SK-N-SH treated with all-trans-retinoic acid at 6 μM for 48 hours (cell line): ENCODE results near the gene FRMD1.

Source experiments
- ATAC-seq: fragments of 200-7000 bp; cut with Tn5 transposase; 3 replicates; pipeline ENCODE4 v1.9.1; 2020; ENCODE audit warnings: mild to moderate bottlenecking, moderate library complexity
- ARNTL ChIP-seq: fragments of 450-650 bp; formaldehyde crosslinking; IDR thresholded peaks from 2 replicates; pipeline ENCODE4 v1.5.0; 2020; ENCODE audit warnings: low read depth, mild to moderate bottlenecking, moderate library complexity, borderline replicate concordance
- BACH2 ChIP-seq: fragments of 250-450 bp; sonication (Bioruptor Pico); IDR thresholded peaks from 2 replicates; pipeline ENCODE4 v1.9.0; 2021; ENCODE audit warnings: mild to moderate bottlenecking, borderline replicate concordance
- CSDC2 ChIP-seq: fragments of 250-450 bp; sonication (Bioruptor Pico); IDR thresholded peaks from 2 replicates; pipeline ENCODE4 v1.5.0; 2020; ENCODE audit warnings: mild to moderate bottlenecking, moderate library complexity
- GLIS3 ChIP-seq: fragments of 250-450 bp; sonication (Bioruptor Pico); IDR thresholded peaks from 2 replicates; pipeline ENCODE4 v1.5.0; 2020; ENCODE audit warnings: mild to moderate bottlenecking, moderate library complexity
- OSR1 ChIP-seq: fragments of 250-450 bp; sonication (Bioruptor Pico); IDR thresholded peaks from 2 replicates; pipeline ENCODE4 v1.8.0; 2022; ENCODE audit warnings: moderate library complexity, mild to moderate bottlenecking, inconsistent platforms
- PPARA ChIP-seq: fragments of 250-450 bp; sonication (Bioruptor Pico); IDR thresholded peaks from 2 replicates; pipeline ENCODE4 v1.5.0; 2020; ENCODE audit warnings: mild to moderate bottlenecking, borderline replicate concordance
- RARB ChIP-seq: fragments of 250-450 bp; sonication (Bioruptor Pico); IDR thresholded peaks from 2 replicates; pipeline ENCODE4 v1.8.0; 2021; ENCODE audit warnings: mild to moderate bottlenecking, moderate library complexity
- SNAI2 ChIP-seq: fragments of 250-450 bp; sonication (Bioruptor Pico); IDR thresholded peaks from 2 replicates; pipeline ENCODE4 v1.5.0; 2020; ENCODE audit warnings: mild to moderate bottlenecking, moderate library complexity
- TCF4 ChIP-seq: fragments of 250-450 bp; sonication (Bioruptor Pico); IDR thresholded peaks from 2 replicates; pipeline ENCODE4 v1.8.0; 2021; ENCODE audit warnings: mild to moderate bottlenecking, moderate library complexity, borderline replicate concordance
- TOX ChIP-seq: fragments of 250-450 bp; sonication (Bioruptor Pico); IDR thresholded peaks from 2 replicates; pipeline ENCODE4 v1.8.0; 2021; ENCODE audit warnings: mild to moderate bottlenecking, moderate library complexity, borderline replicate concordance
- ZFP3 ChIP-seq: fragments of 250-450 bp; sonication (Bioruptor Pico); IDR thresholded peaks from 2 replicates; pipeline ENCODE4 v1.5.0; 2020; ENCODE audit warnings: mild to moderate bottlenecking, moderate library complexity
- ZNF565 ChIP-seq: fragments of 450-650 bp; formaldehyde crosslinking; conservative IDR thresholded peaks from 2 replicates; pipeline ENCODE4 v1.5.0; 2020; ENCODE audit warnings: low read depth, mild to moderate bottlenecking, moderate library complexity
- ZNF8 ChIP-seq: fragments of 450-650 bp; formaldehyde crosslinking; IDR thresholded peaks from 2 replicates; pipeline ENCODE4 v1.5.0; 2020; ENCODE audit warnings: mild to moderate bottlenecking, moderate library complexity
- TF ChIP-seq, protein P1 (sequence below): fragments of 250-450 bp; sonication (Bioruptor Pico); IDR thresholded peaks from 2 replicates; pipeline ENCODE4 v1.5.0; 2020; ENCODE audit warnings: mild to moderate bottlenecking, moderate library complexity
- TF ChIP-seq, protein P2 (sequence below): fragments of 250-450 bp; sonication (Bioruptor Pico); IDR thresholded peaks from 2 replicates; pipeline ENCODE4 v1.8.0; 2020; ENCODE audit warnings: mild to moderate bottlenecking, moderate library complexity, borderline replicate concordance
- TF ChIP-seq, protein P3 (sequence below): fragments of 250-450 bp; sonication (Bioruptor Pico); IDR thresholded peaks from 2 replicates; pipeline ENCODE4 v1.8.0; 2021; ENCODE audit warnings: low read depth, mild to moderate bottlenecking, moderate library complexity, borderline replicate concordance

FRMD1 gene

DNA sequence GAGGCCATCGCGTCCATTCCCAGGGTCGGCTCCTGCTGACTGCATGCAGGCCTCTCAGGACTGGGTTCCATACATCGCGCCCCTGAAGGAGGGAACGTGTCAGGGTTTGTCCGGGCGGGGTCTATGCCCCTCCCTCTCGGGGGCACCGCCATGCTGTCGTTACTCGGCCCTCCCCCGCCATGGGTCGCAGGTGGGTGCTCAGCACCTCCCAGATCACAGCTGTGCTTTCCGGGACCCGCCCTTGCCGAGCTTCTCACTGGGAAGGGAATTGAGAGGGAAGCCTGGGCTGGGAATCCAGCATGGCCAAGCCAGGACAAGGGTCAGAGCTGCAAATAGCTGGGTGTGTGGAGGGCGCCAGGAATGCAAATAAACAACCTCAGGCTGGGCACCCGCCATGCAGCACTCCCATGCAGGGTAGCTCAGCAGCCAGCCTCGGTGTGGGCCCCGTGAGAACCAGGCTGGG is at the start of gene FRMD1:
FRMD1 (minus strand) TSS at position 270 of the 463 bp plus-strand sequence; CDS start at position 152, 118 bp downstream.
- TF ChIP-seq RARB (CRISPR knock-in tag): no peak
- TF ChIP-seq ZNF8 (CRISPR knock-in tag): no peak
- TF ChIP-seq, all 23 proteins: peak for 0
- no peak for ATAC-seq

DNA sequence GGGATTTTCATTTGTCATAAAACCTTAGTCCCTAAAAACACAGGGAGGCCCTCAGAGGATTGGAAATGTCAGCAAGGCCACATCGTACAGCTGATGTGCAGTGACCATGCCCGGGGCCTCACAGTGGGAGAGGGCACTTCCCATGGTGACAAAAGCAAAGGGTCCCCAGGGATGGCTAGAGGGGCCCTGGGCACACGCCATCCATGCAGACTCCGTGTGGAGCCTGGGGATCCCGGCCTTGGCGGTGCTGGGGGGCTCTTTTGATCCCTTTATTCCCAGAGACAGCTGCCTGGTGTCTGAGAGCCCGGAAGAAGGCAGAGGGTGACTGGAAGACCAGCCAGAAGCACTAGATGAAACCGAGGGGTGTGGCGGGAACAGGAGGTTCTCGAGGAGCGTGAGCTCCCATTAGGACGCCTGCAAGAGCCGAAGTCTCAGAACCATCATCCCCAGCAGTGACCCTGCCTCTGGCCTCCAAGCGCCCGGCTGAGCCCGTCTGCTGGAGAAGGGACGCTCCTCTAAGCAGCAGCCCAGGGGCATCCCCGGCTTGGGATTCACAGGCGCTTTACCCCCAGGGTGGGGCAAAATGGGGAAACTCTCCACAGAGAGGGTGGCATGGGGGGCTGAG is 49.1 kb upstream of the FRMD1 start:
- no peak for ATAC-seq
- TF ChIP-seq, protein P1, sequence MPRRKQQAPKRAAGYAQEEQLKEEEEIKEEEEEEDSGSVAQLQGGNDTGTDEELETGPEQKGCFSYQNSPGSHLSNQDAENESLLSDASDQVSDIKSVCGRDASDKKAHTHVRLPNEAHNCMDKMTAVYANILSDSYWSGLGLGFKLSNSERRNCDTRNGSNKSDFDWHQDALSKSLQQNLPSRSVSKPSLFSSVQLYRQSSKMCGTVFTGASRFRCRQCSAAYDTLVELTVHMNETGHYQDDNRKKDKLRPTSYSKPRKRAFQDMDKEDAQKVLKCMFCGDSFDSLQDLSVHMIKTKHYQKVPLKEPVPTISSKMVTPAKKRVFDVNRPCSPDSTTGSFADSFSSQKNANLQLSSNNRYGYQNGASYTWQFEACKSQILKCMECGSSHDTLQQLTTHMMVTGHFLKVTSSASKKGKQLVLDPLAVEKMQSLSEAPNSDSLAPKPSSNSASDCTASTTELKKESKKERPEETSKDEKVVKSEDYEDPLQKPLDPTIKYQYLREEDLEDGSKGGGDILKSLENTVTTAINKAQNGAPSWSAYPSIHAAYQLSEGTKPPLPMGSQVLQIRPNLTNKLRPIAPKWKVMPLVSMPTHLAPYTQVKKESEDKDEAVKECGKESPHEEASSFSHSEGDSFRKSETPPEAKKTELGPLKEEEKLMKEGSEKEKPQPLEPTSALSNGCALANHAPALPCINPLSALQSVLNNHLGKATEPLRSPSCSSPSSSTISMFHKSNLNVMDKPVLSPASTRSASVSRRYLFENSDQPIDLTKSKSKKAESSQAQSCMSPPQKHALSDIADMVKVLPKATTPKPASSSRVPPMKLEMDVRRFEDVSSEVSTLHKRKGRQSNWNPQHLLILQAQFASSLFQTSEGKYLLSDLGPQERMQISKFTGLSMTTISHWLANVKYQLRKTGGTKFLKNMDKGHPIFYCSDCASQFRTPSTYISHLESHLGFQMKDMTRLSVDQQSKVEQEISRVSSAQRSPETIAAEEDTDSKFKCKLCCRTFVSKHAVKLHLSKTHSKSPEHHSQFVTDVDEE (CRISPR knock-in tag): no peak
- TF ChIP-seq GLIS3 (no peak), ARNTL (no peak), BACH2 (no peak), PPARA (CRISPR knock-in tag) (no peak), TCF4 (CRISPR knock-in tag) (no peak), CSDC2 (CRISPR knock-in tag) (no peak), OSR1 (CRISPR knock-in tag) (no peak), ZFP3 (CRISPR knock-in tag) (no peak)
- TF ChIP-seq, protein P2, sequence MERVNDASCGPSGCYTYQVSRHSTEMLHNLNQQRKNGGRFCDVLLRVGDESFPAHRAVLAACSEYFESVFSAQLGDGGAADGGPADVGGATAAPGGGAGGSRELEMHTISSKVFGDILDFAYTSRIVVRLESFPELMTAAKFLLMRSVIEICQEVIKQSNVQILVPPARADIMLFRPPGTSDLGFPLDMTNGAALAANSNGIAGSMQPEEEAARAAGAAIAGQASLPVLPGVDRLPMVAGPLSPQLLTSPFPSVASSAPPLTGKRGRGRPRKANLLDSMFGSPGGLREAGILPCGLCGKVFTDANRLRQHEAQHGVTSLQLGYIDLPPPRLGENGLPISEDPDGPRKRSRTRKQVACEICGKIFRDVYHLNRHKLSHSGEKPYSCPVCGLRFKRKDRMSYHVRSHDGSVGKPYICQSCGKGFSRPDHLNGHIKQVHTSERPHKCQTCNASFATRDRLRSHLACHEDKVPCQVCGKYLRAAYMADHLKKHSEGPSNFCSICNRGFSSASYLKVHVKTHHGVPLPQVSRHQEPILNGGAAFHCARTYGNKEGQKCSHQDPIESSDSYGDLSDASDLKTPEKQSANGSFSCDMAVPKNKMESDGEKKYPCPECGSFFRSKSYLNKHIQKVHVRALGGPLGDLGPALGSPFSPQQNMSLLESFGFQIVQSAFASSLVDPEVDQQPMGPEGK: no peak
- TF ChIP-seq, protein P3, sequence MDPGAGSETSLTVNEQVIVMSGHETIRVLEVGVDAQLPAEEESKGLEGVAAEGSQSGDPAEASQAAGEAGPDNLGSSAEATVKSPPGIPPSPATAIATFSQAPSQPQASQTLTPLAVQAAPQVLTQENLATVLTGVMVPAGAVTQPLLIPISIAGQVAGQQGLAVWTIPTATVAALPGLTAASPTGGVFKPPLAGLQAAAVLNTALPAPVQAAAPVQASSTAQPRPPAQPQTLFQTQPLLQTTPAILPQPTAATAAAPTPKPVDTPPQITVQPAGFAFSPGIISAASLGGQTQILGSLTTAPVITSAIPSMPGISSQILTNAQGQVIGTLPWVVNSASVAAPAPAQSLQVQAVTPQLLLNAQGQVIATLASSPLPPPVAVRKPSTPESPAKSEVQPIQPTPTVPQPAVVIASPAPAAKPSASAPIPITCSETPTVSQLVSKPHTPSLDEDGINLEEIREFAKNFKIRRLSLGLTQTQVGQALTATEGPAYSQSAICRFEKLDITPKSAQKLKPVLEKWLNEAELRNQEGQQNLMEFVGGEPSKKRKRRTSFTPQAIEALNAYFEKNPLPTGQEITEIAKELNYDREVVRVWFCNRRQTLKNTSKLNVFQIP (CRISPR knock-in tag): no peak

DNA sequence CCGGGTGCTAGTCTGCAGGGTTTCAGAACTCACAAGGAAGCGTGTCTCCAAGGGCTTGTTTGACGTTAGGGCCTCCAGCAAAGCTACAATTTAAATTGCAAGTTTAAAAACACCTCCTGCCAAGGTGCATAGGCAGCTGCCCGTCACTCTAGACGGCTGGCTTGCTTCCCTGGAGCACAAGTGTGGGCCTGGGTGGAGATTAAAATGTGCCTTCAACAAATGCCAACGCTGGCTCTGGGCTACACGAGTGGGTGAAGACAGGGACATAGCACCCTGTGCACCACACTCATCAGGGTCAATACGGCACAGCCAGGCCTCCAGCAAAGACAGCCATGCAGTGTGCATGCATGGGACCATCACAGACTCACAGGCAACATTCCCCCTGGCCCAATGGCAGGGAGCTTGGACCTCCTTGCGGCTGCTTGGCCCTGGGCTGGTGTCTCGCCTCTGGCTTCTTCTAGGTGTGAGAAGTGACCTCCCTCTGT is 48.4 kb upstream of the FRMD1 start:
- TF ChIP-seq, protein P2: no peak
- TF ChIP-seq TCF4 (CRISPR knock-in tag): no peak
- no peak for TF ChIP-seq ZFP3 (CRISPR knock-in tag)
- no peak for TF ChIP-seq OSR1 (CRISPR knock-in tag)
- TF ChIP-seq SNAI2 (CRISPR knock-in tag): no peak
- no peak for TF ChIP-seq ARNTL
- no peak for TF ChIP-seq ZNF565
- TF ChIP-seq BACH2: no peak
- TF ChIP-seq TOX: no peak
- TF ChIP-seq CSDC2 (CRISPR knock-in tag): no peak
- no peak for ATAC-seq

DNA sequence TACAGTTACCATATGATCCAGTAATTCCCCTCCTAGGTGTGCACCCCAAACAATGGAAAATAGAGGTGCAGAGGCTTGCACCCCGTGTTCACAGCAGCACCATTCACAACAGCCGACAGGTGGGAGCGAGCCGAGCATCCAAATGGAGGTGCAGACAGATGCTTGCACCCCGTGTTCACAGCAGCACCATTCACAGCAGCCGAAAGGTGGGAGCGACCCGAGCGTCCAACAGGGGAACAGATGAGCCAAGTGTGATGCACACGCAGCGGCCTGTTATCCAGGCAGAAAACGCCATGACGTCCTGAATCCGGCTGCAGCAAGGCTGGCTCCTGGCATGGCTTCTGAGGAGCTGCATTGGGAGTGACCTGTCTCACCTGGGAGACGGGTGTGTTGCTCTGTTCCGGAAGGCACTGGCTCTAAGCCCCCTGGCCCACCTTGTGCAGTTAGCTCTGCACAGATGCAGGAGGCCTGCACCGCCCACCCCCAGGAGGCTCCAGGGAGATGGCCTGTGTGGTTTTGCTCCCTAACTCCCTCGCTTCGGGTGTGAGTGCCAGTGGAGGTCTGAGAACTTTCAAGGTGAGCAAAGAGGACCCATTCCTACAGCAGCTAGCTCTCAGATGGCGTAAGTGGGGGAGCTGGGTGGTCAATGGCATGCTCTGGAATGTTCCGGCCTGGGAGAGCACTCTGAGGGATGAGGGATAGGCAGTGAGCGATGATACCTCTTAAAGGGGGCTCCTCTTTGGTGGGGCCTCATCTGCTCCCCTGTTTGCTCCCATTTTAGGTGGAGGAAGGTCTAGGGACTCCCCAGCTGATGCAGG is 47.8 kb upstream of the FRMD1 start:
- TF ChIP-seq OSR1 (CRISPR knock-in tag) (no peak), PPARA (CRISPR knock-in tag) (no peak), ZNF565 (no peak)
- ATAC-seq: no peak
